Measurements from ENCODE around the gene UGCG.
"Not testable (repeated sequence)": the region's sequence is repeated elsewhere in the genome, so short reads cannot be mapped to it uniquely, and the experiment has no call there.

DNA sequence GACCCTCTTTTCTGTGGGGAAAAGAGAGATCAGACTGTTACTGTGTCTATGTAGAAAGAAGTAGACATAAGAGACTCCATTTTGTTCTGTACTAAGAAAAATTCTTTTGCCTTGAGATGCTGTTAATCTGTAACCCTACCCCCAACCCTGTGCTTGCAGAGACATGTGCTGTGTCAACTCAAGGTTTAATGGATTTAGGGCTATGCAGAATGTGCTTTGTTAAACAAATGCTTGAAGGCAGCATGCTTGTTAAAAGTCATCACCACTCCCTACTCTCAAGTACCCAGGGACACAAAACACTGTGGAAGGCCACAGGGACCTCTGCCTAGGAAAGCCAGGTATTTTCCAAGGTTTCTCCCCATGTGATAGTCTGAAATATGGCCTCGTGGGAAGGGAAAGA, 21.3 kb upstream of the UGCG start:
- TF ChIP-seq, protein P1, sequence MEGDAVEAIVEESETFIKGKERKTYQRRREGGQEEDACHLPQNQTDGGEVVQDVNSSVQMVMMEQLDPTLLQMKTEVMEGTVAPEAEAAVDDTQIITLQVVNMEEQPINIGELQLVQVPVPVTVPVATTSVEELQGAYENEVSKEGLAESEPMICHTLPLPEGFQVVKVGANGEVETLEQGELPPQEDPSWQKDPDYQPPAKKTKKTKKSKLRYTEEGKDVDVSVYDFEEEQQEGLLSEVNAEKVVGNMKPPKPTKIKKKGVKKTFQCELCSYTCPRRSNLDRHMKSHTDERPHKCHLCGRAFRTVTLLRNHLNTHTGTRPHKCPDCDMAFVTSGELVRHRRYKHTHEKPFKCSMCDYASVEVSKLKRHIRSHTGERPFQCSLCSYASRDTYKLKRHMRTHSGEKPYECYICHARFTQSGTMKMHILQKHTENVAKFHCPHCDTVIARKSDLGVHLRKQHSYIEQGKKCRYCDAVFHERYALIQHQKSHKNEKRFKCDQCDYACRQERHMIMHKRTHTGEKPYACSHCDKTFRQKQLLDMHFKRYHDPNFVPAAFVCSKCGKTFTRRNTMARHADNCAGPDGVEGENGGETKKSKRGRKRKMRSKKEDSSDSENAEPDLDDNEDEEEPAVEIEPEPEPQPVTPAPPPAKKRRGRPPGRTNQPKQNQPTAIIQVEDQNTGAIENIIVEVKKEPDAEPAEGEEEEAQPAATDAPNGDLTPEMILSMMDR (conservative IDR thresholded peaks at IDR 0.05; ENCODE audit: low read depth, low read length), result not testable (repeated sequence)
- TF ChIP-seq EZH2 (IDR thresholded peaks at IDR 0.05; ENCODE audit: borderline replicate concordance, low read depth, low read length, poor library complexity, severe bottlenecking), result not testable (repeated sequence)

Data from A673 (cell line).